A549 (cell line): ENCODE measurements around the gene NUP214. TPM values are rescaled to one million over a fixed set of nuclear protein-coding genes. Genes with fewer than 3 reads are reported as not detected.

Experiments
- ATAC-seq, 2 experiments: fragments of 200-7000 bp in 1 of 2; fragments of >200 bp in 1 of 2; cut with Nextera tagmentation in 1 of 2; cut with Tn5 transposase in 1 of 2; 3 replicates each; pipeline versions ENCODE4 v1.8.0 to v1.9.1; 2018 to 2020; ENCODE audit warnings: mild to moderate bottlenecking in 1 of 2, moderate library complexity in 1 of 2
- CTCF ChIA-PET: fragments of 300-600 bp; sonication (Branson Sonifier 250); formaldehyde crosslinking; extraction: SDS; loops from one replicate; lab custom pipeline; 2021; ENCODE audit warnings: antibody characterized with exemption, inconsistent platforms; lab: Yijun Ruan, JAX
- POLR2A ChIA-PET: fragments of 350-600 bp; formaldehyde crosslinking; extraction: SDS; loops from one replicate; lab custom pipeline; 2021; ENCODE audit warnings: antibody characterized with exemption, inconsistent platforms; lab: Yijun Ruan, JAX
- DNase-seq, 2 experiments: peaks; one replicate each; pipeline versions ENCODE4 v3.0.0 to v3.0.0-alpha.2; 2011 to 2016; ENCODE audit warnings: low read depth in 1 of 2, low spot score in 1 of 2
- FAIRE-seq: peaks from 2 replicates; lab custom pipeline; 2011; peaks lifted over from hg19 to GRCh38; lab: Jason Lieb, UNC
- H3K27ac ChIP-seq, 2 experiments: fragments of >200 bp; sonication (Bioruptor Twin); formaldehyde crosslinking; 3 replicates each; pipeline ENCODE4 v1.5.1; 2016 to 2017
- H3K4me1 ChIP-seq: fragments of >200 bp; sonication (Bioruptor Twin); formaldehyde crosslinking; 3 replicates; pipeline ENCODE4 v1.6.1; 2016
- H3K4me2 ChIP-seq: fragments of >200 bp; sonication (Bioruptor Twin); formaldehyde crosslinking; 3 replicates; pipeline ENCODE4 v1.6.1; 2016
- H3K4me3 ChIP-seq: fragments of >200 bp; sonication (Bioruptor Twin); formaldehyde crosslinking; 3 replicates; pipeline ENCODE4 v1.5.1; 2016
- H3K9me3 ChIP-seq: fragments of >200 bp; sonication (Bioruptor Twin); formaldehyde crosslinking; 3 replicates; pipeline ENCODE4 v1.6.1; 2016
- ATOH8 ChIP-seq: fragments of 250-450 bp; sonication (Bioruptor Pico); IDR thresholded peaks from 2 replicates; pipeline ENCODE4 v1.5.0; 2020; ENCODE audit warnings: low read depth, mild to moderate bottlenecking, moderate library complexity
- BHLHE40 ChIP-seq: IDR thresholded peaks from 2 replicates; pipeline ENCODE4 v1.6.1; 2012; ENCODE audit warnings: low read depth, low read length, inconsistent platforms
- CBX8 ChIP-seq: fragments of 200-600 bp; sonication (generic); IDR thresholded peaks from 2 replicates; pipeline ENCODE4 v1.6.1; 2016
- CEBPB ChIP-seq, 2 experiments: fragments of >200 bp in 1 of 2; sonication (Bioruptor Twin) in 1 of 2; formaldehyde crosslinking in 1 of 2; IDR thresholded peaks; 2 replicates each; pipeline ENCODE4 v1.6.1; 2012 to 2016
- E2F6 ChIP-seq: IDR thresholded peaks from 2 replicates; pipeline ENCODE4 v1.6.1; 2012; ENCODE audit warnings: low read depth, borderline replicate concordance
- EHMT2 ChIP-seq: fragments of 200-600 bp; sonication (generic); IDR thresholded peaks from 2 replicates; pipeline ENCODE4 v1.6.1; 2016; ENCODE audit warnings: antibody characterized with exemption, low read depth, mild to moderate bottlenecking, moderate library complexity
- ELK1 ChIP-seq: fragments of 150-350 bp; IDR thresholded peaks from 2 replicates; pipeline ENCODE4 v1.6.1; 2014; ENCODE audit warnings: low read depth, mild to moderate bottlenecking, low read length
- EP300 ChIP-seq, 2 experiments: fragments of >200 bp; sonication (Bioruptor Twin); formaldehyde crosslinking; IDR thresholded peaks; 2 replicates in 1 of 2; 3 replicates in 1 of 2; pipeline ENCODE4 v1.6.1; 2016 to 2017
- ESRRA ChIP-seq: fragments of 150-350 bp; IDR thresholded peaks from 2 replicates; pipeline ENCODE4 v1.6.1; 2014; ENCODE audit warnings: mild to moderate bottlenecking, low read length, borderline replicate concordance
- HEYL ChIP-seq: fragments of 250-450 bp; sonication (Bioruptor Pico); IDR thresholded peaks from 2 replicates; pipeline ENCODE4 v1.8.0; 2021; ENCODE audit warnings: mild to moderate bottlenecking, moderate library complexity
- HOXB5 ChIP-seq: fragments of 250-450 bp; sonication (Bioruptor Pico); IDR thresholded peaks from 2 replicates; pipeline ENCODE4 v1.5.0; 2020; ENCODE audit warnings: mild to moderate bottlenecking, moderate library complexity
- MAFK ChIP-seq: fragments of 450-650 bp; IDR thresholded peaks from 2 replicates; pipeline ENCODE4 v1.6.1; 2014; ENCODE audit not compliant: partially characterized antibody
- MAX ChIP-seq: IDR thresholded peaks from 2 replicates; pipeline ENCODE4 v1.6.1; 2012
- NFE2L2 ChIP-seq: fragments of 150-350 bp; conservative IDR thresholded peaks from 2 replicates; pipeline ENCODE4 v1.6.1; 2014; ENCODE audit warnings: low read length
- NR3C1 ChIP-seq: fragments of >200 bp; sonication (Bioruptor Twin); formaldehyde crosslinking; IDR thresholded peaks from 3 replicates; pipeline ENCODE4 v1.6.1; 2017
- POLR2A ChIP-seq: IDR thresholded peaks from 2 replicates; pipeline ENCODE4 v1.6.1; 2012; ENCODE audit warnings: mild to moderate bottlenecking, low read length
- POLR2AphosphoS2 ChIP-seq: conservative IDR thresholded peaks from 2 replicates; pipeline ENCODE4 v1.6.1; 2012; ENCODE audit warnings: low read length, improper control_type of control experiment, inconsistent platforms
- RARB ChIP-seq: fragments of 250-450 bp; sonication (Bioruptor Pico); IDR thresholded peaks from 2 replicates; pipeline ENCODE4 v1.8.0; 2021; ENCODE audit warnings: mild to moderate bottlenecking, moderate library complexity
- REST ChIP-seq: fragments of 200-600 bp; sonication (generic); IDR thresholded peaks from 2 replicates; pipeline ENCODE4 v1.6.1; 2016; ENCODE audit warnings: antibody characterized with exemption, mild to moderate bottlenecking, moderate library complexity
- ZC3H11A ChIP-seq: fragments of 450-650 bp; IDR thresholded peaks from 2 replicates; pipeline ENCODE4 v1.6.1; 2014; ENCODE audit warnings: antibody characterized with exemption, mild to moderate bottlenecking
- ZSCAN20 ChIP-seq: fragments of 250-450 bp; sonication (Bioruptor Pico); IDR thresholded peaks from 2 replicates; pipeline ENCODE4 v1.8.0; 2022; ENCODE audit warnings: mild to moderate bottlenecking, moderate library complexity
- WGBS: methylation state at CpG from one replicate; pipeline ENCODE4 v1.1.6; 2017; ENCODE audit errors: missing lambda C conversion rate; 5-methylcytosine and 5-hydroxymethylcytosine counted together
- polyA plus RNA-seq, 4 experiments: library from polyadenylated mRNA; depleted of rRNA in 3 of 4; stranded (reverse); fragments of >200 nt; fragmentation: RNase III in 1 of 4; extraction: RNeasy Plus Mini Kit Qiagen cat#74134 plus additional on column Dnase treatment in 1 of 4; gene quantifications; 2 replicates in 3 of 4; 3 replicates in 1 of 4; pipeline ENCODE4 v1.2.3, GENCODE V29; 2011 to 2017

Gene NUP214
- polyA plus RNA-seq, 2 of the 4 experiments (the other 2 are of a cell fraction), result 14.4 to 18.5 TPM

- Histone ChIP-seq H3K4me1 (no peaks in the 10 kb centered on the region; the same call in 2 of the 3 replicates), H3K4me2 (no peak overlapping the region), H3K27ac (no peak overlapping the region), H3K9me3 (no peaks in the 10 kb centered on the region), H3K4me3 (no peak overlapping the region)
- WGBS, result 88% methylated on average over 3 of the region's 3 CpGs
- ChIA-PET CTCF (interaction anchor here (0.9 to 1.9 kb wide), 3 partner anchors 11 to 286 kb away, joined by 3 to 6 read pairs (median 3); no protein-coding TSS in a partner anchor), POLR2A (no interaction called here)
- DNase-seq (no peak), ATAC-seq (no peak), FAIRE-seq (no peak)
- no peak for TF ChIP-seq POLR2AphosphoS2
- TF ChIP-seq HOXB5 (CRISPR knock-in tag), result no peak
- TF ChIP-seq MAFK, result no peak
- no peak for TF ChIP-seq REST
Measured at GRCh38 chr9:131272212-131272611, 146.8 kb downstream of the NUP214 start.

- no peak overlapping the region for H3K4me2 ChIP-seq
- CTCF ChIA-PET, result no interaction called here
- POLR2A ChIA-PET, result no interaction called here
Measured at GRCh38 chr9:131273146-131273855, 147.9 kb downstream of the NUP214 start.

More at GRCh38 chr9:131273146-131273855, 147.9 kb downstream of the NUP214 start:
- Histone ChIP-seq H3K4me1 (no peaks in the 10 kb centered on the region; the same call in 2 of the 3 replicates), H3K4me3 (no peak overlapping the region), H3K27ac (no peak overlapping the region), H3K9me3 (no peaks in the 10 kb centered on the region)
- DNase-seq, result no peak
- FAIRE-seq, result no peak
- ATAC-seq, result no peak
- TF ChIP-seq EHMT2 (no peak), ZSCAN20 (no peak), E2F6 (no peak), CBX8 (no peak), NFE2L2 (no peak), BHLHE40 (no peak), NR3C1 (no peak), CEBPB (IDR thresholded peaks at IDR 0.05) (no peak), ESRRA (no peak), ATOH8 (CRISPR knock-in tag) (no peak), EP300 (IDR thresholded peaks at IDR 0.05) (no peak), RARB (CRISPR knock-in tag) (no peak), MAX (no peak), HOXB5 (CRISPR knock-in tag) (no peak), ZC3H11A (no peak), ELK1 (no peak), POLR2A (no peak), HEYL (CRISPR knock-in tag) (no peak)
- TF ChIP-seq, all 56 proteins: peak for 0
- 84% methylated on average over 21 of the region's 22 CpGs for WGBS
